GM23338 (cell line): Measurements from ENCODE around the gene JMJD1C.

Experiments
- POLR2AphosphoS5 ChIP-seq: IDR thresholded peaks from 2 replicates; pipeline ENCODE4 v1.6.1; 2016; ENCODE audit warnings: antibody characterized with exemption, low read depth
- TF ChIP-seq, protein P1 (sequence below), 2 experiments: fragments of 200-600 bp in 1 of 2; sonication (generic) in 1 of 2; conservative IDR thresholded peaks; 2 replicates each; pipeline versions ENCODE4 v1.5.1 to v1.6.1; 2016 to 2017; ENCODE audit warnings: antibody characterized with exemption in 2 of 2, low read depth in 2 of 2, mild to moderate bottlenecking in 2 of 2, moderate library complexity in 1 of 2
- TF ChIP-seq, protein P2 (sequence below): IDR thresholded peaks from one replicate; pipeline ENCODE4 v1.6.1; 2018; ENCODE audit warnings: antibody characterized with exemption; ENCODE audit not compliant: unreplicated experiment

DNA sequence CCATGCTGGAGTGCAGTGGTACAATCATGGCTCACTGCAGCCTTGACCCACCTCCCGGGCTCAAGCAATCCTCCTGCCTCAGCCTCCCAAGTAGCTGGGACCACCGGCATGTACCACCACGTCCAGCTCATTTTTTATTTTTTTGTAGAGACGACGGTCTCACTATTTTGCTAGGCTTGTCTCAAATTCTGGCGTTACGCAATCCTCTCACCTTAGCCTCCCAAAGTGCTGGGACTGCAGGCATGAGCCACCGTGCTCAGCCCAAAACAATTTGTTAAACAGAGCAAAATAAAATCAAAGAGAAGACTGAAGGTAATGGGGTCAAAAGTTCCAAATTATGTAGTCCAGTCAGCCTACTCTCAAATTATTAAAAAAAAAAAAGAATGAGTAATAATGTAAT lies 8.7 kb upstream of the JMJD1C start:
- TF ChIP-seq, protein P1, sequence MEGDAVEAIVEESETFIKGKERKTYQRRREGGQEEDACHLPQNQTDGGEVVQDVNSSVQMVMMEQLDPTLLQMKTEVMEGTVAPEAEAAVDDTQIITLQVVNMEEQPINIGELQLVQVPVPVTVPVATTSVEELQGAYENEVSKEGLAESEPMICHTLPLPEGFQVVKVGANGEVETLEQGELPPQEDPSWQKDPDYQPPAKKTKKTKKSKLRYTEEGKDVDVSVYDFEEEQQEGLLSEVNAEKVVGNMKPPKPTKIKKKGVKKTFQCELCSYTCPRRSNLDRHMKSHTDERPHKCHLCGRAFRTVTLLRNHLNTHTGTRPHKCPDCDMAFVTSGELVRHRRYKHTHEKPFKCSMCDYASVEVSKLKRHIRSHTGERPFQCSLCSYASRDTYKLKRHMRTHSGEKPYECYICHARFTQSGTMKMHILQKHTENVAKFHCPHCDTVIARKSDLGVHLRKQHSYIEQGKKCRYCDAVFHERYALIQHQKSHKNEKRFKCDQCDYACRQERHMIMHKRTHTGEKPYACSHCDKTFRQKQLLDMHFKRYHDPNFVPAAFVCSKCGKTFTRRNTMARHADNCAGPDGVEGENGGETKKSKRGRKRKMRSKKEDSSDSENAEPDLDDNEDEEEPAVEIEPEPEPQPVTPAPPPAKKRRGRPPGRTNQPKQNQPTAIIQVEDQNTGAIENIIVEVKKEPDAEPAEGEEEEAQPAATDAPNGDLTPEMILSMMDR (conservative IDR thresholded peaks at IDR 0.05; ENCODE audit: low read depth in 2 of 2) = no peak
- no peak for TF ChIP-seq POLR2AphosphoS5
- TF ChIP-seq, protein P2, sequence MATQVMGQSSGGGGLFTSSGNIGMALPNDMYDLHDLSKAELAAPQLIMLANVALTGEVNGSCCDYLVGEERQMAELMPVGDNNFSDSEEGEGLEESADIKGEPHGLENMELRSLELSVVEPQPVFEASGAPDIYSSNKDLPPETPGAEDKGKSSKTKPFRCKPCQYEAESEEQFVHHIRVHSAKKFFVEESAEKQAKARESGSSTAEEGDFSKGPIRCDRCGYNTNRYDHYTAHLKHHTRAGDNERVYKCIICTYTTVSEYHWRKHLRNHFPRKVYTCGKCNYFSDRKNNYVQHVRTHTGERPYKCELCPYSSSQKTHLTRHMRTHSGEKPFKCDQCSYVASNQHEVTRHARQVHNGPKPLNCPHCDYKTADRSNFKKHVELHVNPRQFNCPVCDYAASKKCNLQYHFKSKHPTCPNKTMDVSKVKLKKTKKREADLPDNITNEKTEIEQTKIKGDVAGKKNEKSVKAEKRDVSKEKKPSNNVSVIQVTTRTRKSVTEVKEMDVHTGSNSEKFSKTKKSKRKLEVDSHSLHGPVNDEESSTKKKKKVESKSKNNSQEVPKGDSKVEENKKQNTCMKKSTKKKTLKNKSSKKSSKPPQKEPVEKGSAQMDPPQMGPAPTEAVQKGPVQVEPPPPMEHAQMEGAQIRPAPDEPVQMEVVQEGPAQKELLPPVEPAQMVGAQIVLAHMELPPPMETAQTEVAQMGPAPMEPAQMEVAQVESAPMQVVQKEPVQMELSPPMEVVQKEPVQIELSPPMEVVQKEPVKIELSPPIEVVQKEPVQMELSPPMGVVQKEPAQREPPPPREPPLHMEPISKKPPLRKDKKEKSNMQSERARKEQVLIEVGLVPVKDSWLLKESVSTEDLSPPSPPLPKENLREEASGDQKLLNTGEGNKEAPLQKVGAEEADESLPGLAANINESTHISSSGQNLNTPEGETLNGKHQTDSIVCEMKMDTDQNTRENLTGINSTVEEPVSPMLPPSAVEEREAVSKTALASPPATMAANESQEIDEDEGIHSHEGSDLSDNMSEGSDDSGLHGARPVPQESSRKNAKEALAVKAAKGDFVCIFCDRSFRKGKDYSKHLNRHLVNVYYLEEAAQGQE = no peak
